ENCODE data around the gene KATNA1.

- TF ChIP-seq REST (IDR thresholded peaks at IDR 0.05; ENCODE audit: insufficient read depth in 1 of 2, low read depth in 2 of 2, low read length in 2 of 2) = no peak
- no peak for TF ChIP-seq POLR2AphosphoS5 (IDR thresholded peaks at IDR 0.05; ENCODE audit: low read depth, low read length)
Measured at GRCh38 chr6:149567945-149568585, 80.4 kb downstream of the KATNA1 start.

Data from PFSK-1 (cell line).